Epithelial cell of proximal tubule (primary cell): ENCODE measurements around the gene GCNT4. TPM values are rescaled to one million over a fixed set of nuclear protein-coding genes. Genes with fewer than 3 reads are reported as not detected.

ENCODE experiments used
- DNase-seq: peaks from one replicate; pipeline ENCODE4 v3.0.0-alpha.2; 2011; ENCODE audit warnings: low read depth
- H3K4me3 ChIP-seq: 2 replicates; pipeline ENCODE4 v1.5.1; 2011; ENCODE audit warnings: low read depth, mild to moderate bottlenecking, low read length
- total RNA-seq: library from RNA; depleted of rRNA; stranded (reverse); fragments of >200 nt; gene quantifications from 2 replicates; pipeline ENCODE4 v1.2.3, GENCODE V29; 2015
- TF ChIP-seq, protein P1 (sequence below): conservative IDR thresholded peaks from 2 replicates; pipeline ENCODE4 v1.5.1; 2012; ENCODE audit warnings: low read depth, mild to moderate bottlenecking, low read length

The GCNT4 gene
- total RNA-seq, 1 donor from 2014 or later = 2.3 TPM

DNA sequence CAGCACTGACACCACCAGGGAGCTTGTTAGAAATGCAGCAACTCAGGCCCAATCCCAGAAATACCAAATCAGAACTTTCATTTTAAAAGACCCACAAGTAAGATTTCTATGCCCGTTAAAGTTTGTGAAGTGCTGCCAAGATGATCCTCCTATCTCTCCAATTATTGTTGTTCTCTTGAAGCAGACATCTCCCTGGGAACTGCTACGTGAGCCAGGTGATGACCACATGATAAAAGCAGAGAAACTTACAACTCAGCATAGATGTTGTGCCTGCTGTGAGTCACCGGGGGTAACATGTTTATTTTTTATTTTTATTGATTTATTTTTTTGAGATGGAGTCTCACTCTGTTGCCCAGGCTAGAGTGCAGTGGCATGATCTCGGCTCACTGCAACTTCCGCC is 34.4 kb downstream of the GCNT4 start:
- no peak for DNase-seq
- H3K4me3 ChIP-seq = no peak overlapping the region
- TF ChIP-seq, protein P1, sequence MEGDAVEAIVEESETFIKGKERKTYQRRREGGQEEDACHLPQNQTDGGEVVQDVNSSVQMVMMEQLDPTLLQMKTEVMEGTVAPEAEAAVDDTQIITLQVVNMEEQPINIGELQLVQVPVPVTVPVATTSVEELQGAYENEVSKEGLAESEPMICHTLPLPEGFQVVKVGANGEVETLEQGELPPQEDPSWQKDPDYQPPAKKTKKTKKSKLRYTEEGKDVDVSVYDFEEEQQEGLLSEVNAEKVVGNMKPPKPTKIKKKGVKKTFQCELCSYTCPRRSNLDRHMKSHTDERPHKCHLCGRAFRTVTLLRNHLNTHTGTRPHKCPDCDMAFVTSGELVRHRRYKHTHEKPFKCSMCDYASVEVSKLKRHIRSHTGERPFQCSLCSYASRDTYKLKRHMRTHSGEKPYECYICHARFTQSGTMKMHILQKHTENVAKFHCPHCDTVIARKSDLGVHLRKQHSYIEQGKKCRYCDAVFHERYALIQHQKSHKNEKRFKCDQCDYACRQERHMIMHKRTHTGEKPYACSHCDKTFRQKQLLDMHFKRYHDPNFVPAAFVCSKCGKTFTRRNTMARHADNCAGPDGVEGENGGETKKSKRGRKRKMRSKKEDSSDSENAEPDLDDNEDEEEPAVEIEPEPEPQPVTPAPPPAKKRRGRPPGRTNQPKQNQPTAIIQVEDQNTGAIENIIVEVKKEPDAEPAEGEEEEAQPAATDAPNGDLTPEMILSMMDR = no peak

DNA sequence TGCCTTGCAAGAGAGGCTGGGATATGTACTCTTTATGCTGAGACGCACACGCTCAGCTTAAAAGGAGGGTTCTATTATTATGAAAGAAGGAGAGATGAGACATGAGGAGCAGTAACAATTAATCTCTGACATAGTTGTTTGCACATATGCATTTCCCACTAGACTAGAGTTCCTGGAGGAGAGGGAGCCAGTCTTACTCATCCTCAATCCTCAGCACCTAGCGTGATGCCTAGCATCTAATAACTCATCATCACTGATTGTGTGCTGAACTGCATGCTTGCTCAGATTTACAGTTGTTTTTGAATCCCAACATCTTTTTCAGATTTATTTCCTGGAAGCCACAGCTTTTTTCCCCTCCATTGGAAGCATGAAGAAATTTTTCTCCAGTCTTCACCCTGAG is 35.5 kb downstream of the GCNT4 start:
- TF ChIP-seq, protein P1 = no peak
- H3K4me3 ChIP-seq = no peak overlapping the region
- no peak for DNase-seq

DNA sequence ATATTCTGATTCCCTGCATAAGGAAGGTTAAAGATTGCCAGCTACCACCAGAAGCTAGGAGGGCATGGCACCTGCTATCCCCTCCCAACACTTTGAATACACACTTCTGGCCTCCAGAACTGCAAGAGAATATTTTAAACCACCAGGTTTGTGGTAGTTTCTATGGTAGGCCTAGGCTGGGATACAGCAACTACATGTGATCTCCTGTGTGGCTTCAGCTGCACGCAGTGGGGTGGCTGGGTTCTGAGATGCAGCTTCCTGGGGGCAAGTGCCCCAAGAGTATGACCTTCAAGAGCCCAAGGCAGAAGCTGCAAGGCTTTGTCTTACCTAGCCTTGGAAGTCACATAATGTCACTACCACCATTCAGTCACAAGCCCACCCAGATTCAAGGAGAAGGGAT is 39.6 kb downstream of the GCNT4 start:
- TF ChIP-seq, protein P1 = no peak
- H3K4me3 ChIP-seq = no peak overlapping the region
- DNase-seq = no peak

DNA sequence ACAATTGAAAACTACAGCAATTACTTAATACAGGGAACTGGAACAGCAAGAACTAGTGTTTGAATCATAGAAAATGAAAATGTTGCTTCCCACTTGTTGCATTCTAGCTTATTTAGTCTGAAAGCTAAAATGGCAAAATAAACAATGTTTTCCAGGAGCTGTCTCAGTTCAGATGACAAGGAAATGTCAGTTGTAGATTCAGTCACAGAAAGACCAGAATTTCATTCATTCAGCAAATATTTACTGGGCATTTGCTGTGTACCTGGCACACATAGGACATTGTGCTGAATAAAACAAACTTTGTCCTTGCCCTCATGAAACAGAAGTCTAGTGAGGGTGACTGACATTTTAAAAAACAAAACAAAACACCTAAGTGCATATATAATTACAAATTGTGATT is 41.5 kb downstream of the GCNT4 start:
- TF ChIP-seq, protein P1 = no peak
- H3K4me3 ChIP-seq = no peak overlapping the region
- DNase-seq = no peak

DNA sequence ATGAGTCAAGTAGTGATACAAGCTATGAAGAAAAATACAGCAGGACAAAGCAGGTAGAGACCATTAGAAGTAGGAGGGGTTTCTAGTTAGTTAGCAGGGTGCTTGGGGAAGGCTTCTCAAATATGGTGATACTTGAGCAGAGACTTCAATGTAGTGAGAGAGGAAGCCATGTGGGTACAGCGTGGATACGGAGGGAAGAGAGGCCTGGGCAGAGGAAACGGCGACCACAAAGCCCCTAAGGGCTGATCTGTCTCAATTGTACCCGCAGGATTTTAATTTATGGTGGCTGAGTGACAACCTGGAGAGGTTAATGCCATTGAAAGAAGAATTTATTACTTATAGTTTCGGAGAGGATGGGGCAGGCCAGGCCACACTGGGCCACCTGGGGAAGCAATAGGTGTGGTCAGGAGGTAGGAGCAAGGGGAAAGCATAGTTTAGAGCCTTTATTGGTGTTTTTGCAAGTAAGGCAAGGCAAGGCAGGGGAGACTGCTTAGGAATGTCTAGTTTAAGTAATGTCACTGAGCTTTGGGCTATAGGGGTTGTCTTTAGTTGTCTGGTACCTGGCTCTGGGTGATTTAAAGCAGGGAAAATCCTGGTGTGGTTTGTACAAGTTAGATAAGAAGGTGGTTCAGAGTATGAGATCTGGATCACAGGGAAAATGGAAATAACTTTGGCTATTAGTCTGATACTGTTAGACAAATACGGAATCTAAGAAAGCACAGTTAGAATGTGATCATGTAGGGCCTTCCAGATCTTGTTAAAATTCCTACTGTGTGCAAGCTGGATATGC is 42.6 kb downstream of the GCNT4 start:
- TF ChIP-seq, protein P1 = no peak
- no peak for DNase-seq
- no peak overlapping the region for H3K4me3 ChIP-seq

DNA sequence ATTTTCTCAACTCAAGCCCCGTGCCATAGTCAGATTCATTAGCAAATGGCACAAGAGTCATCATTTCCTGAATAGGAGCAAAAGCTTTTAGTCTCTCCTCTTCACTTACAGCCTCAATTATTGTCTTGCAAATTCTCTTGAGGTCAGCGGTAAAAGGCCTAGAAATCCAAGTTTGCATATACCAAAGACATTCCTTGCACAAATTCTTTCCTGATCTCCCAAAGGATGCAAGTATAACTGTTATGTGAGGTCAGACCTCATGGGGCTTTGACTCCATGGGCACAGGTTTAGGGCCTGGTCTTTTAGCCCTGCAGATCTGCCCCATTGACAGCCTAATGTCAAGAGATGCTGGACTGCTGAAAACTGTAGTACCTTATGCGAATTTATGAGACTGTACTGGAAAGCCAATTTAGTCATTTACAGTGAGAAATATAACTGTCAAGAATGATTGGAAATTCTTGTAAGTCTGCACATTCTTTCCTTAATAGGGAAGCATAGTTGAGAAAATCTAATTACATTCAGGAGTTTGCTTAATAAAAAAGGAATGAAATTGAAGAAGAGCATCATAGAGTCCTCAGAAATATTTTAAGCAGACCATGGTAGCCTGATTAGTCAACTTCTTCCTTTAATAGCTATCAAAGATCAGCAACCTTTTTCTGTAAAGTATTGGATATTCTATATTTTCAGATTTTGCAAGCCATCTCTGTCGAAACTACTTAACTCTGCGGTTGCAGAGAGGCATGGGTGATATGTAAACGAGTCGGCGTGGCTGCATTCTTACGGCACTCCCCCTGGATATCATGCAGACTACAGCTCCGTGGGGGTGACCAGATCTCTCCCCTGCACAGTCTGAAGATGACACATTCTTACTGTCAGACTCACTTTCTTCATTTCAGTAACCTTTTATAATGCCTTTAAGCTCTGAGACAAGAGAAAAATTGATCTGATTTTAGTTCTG is 45.2 kb downstream of the GCNT4 start:
- TF ChIP-seq, protein P1 = no peak
- no peak for DNase-seq
- H3K4me3 ChIP-seq = no peak overlapping the region
